Inferior parietal cortex (tissue), 1 donor: ENCODE measurements around the gene PUS3.
"Not testable (repeated sequence)": the region's sequence is repeated elsewhere in the genome, so short reads cannot be mapped to it uniquely, and the experiment has no call there.

Experiments
- DNase-seq: peaks from one replicate; pipeline ENCODE4 v3.0.0-alpha.2; 2016; ENCODE audit errors: extremely low spot score

Gene PUS3

GRCh38 chr11:125921042-125921441, 18.0 kb upstream of the PUS3 start:
- DNase-seq: no peak

DNA sequence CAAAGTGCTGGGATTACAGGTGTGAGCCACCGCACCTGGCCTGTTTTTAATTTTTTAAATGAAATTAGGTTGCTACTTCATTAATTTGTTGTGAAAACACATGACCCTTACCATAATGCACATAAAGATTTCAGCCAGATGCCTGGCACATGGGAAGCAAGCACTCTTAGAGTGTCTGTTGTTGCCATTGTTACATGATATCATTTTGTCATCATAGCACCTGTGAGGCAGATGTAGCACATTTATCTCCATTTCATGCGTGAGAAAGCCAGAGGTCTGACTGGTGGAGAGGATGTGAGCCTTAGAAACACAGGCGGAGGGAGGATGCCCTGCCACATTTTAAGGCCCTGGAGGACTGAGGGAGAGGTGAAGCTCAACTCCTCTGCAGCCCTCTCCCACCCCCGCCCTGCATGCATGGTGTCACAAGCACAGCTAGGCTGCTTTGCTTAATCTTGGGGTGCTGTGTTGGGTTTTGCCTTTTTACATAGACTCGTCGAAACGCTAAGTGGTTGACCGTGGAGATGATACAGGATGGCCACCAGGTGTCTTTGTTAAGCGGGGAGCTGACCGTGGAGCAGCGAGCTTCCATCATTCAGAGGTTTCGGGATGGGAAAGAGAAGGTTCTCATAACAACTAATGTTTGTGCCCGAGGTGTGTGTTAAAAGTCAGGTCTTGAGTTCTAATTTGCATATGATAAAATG, 15.3 kb upstream of the PUS3 start:
- no peak for DNase-seq

GRCh38 chr11:125916683-125917347, 13.8 kb upstream of the PUS3 start:
- no peak for DNase-seq

DNA sequence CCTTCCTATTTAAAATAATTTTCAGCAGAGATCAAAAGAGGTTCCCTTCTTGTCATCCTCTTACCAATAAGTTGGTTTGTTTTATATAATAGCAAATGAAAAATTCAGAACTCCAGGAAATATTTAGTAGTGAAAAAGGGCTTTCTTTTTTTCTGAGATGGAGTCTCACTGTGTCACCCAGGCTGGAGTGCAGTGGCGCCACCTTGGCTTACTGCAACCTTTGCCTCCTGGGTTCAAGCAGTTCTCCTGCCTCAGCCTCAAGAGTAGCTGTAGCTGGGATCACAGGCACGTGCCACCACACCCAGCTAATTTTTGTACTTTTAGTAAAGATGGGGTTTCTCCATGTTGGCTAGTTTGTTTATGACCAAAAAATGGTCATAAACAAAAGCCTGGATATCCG, 11.6 kb upstream of the PUS3 start:
- DNase-seq: not testable (repeated sequence)

DNA sequence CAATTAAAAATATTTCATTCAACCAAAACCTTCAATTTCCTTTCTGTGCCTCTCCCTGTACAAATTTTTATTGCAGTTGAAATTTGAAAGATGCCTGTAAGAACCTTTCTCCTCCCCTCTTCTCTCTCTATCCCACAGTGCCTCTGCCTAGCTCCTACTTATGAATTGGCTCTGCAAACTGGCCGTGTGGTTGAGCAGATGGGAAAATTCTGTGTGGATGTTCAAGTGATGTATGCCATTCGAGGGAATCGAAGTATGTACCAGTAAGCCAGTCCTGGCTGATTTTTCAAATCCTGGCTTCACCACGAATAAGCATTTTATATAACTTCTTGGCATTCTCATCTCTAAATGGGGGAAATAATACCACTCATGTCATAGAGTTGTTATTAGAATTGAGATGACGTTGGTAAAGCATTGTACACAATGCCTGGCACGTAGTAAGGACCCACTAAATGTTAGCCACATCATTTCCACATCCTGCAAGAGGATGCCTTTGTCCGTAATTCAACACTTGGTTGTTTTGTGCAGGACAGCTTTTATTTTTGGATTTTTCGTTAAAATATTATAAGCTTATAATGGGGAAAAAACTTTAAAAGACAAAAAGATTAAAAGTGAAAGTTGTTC, 7.3 kb upstream of the PUS3 start:
- no peak for DNase-seq

- no peak for DNase-seq
These were observed 1.7 kb upstream of the PUS3 start for GRCh38 chr11:125904678-125905077.

GRCh38 chr11:125903711-125904659, 979 bp upstream of the PUS3 start, which contains the start of gene DDX25:
TSS of gene DDX25 (plus strand) at chr11:125904508. CDS start at chr11:125904518, 10 bp downstream.
- no peak for DNase-seq

DNA sequence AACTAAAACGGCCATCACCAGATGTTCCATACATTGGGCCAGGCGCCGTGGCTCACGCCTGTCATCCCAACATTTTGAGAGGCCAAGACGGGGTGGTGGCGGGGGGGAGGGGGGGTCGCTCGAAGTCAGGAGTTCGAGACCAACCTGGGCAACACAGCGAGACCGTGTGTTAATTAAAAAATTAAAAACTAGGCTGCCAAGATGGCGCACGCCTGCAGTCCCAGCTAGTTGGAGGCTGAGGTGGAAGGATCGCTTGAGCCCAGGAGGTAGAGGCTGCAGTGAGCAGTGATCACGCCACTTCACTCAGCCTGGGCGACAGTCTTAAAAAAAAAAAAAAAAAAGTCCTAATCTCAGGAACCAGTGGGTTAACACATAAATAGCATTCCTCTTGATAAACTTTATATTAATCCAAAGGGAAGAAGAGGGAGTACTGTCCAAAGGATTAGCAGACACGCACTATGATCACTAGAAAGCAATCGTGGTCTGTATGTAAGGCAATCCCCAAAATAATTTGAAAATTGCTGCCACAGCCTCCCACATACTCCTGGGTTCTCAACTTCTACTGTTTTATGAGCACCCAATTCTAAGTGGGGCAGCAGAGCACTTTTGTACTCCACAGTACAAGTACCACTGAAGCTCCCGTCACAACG, 604 bp downstream of the PUS3 start:
- DNase-seq: no peak

DNA sequence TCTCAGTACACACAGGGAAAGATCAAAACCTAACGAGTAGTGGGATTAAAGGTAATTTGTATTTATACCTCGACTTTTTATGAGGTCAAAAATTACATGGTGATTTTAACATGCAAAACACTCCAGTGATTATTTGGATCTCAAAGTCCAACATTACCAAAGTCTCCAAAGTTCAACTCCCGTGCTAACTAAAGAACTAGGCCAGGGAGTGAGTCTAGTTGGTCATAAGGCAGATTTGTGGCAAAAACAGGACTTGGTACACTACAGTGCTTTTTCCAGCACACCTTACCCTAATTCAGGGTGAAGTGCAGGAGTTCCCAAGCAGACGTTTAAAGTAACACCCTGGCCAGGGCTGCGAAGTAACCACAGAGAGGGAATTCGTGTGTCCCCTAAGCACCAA, 1.1 kb downstream of the PUS3 start:
- DNase-seq: no peak

- no peak for DNase-seq
These were observed 10.0 kb downstream of the PUS3 start for GRCh38 chr11:125892994-125893393.

GRCh38 chr11:125892071-125892470, 10.9 kb downstream of the PUS3 start:
- no peak for DNase-seq

- no peak for DNase-seq
These were observed 12.4 kb downstream of the PUS3 start for GRCh38 chr11:125890447-125891100.

DNA sequence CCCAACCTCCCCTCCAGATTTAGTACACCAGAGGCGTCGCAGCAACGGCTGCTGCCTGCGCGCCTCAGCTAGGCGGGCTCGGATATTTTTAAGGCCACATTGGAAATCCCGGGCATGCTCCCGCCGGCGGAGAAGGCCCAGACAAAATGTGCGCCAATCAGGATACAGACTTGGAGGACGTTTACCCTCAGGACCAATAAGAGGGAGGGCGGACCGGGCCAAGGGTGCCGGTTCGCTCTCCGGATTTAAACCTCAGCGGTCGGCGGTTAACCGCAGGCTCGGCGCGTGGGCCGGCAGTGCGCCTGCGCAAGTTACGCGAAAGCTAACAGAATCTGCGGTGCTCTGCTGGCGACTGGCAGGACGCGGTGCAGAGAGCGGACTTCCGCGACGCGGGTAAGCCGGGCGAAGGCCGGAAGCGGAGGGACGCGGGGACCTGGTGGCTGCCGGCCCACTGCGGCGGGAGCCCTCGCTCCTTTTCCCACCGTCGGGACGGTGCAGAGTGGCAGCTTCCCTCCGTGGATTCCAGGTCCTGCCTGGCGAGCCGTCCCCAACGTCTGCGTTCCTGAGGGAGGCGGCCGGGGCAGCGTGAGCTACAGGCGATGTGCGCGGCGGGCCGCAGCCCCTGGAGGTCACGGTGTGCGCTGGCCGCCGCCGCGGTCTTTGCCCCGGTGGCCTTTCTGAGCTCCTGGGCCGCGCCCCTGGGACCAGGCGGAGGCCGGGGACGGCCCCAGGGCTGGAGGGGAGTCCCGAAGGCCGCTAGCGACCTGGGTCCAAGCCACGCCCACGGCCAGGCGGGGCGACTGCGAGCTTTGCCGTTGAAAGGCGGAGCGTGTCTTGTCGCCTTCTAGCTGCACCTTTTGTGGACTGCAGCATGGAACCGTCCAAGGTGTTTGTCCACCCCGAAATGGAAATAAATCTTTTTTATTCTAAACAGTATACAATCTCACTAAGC, 15.4 kb downstream of the PUS3 start, which contains the start of gene HYLS1:
Gene HYLS1 (plus strand): TSS at position 296 of the 952 bp plus-strand sequence. CDS start 11,701 bp downstream, outside the sequence.
- DNase-seq: peak; percentile 90

DNA sequence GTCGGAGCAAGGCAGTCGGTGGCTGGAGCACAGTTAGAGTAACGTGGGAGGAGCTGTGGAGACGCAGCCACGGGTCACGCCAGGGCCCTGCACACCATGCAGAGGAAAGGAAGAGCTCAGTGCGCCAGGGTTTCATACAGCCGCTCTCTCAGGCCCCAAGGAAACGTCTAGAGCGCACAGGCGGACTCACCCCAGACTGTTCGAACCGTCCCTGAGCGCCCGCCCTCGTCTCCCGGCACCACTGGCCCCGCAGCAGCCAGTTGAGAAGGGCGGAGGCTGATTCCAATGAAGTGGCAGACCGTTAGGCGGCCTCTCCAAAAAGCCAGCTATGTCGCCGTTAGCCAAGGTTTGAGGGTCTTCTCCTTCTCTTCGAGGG, 16.0 kb downstream of the PUS3 start:
- no peak for DNase-seq

GRCh38 chr11:125883375-125883774, 19.6 kb downstream of the PUS3 start:
- DNase-seq: no peak

GRCh38 chr11:125881291-125881690, 21.7 kb downstream of the PUS3 start:
- DNase-seq: no peak

- DNase-seq: peak; percentile 93
These were observed 28.4 kb downstream of the PUS3 start for GRCh38 chr11:125874556-125875124.

GRCh38 chr11:125873881-125874555, 29.0 kb downstream of the PUS3 start:
- DNase-seq: no peak

- DNase-seq: no peak
These were observed 30.9 kb downstream of the PUS3 start for GRCh38 chr11:125872138-125872491.
